BLaER1 treated with 17β-estradiol and CSF1 and Interleukin-3, amounts not matched to agents 10 nM and 100 nM (cell line): ENCODE results near the gene LMBR1L.
"Not testable (repeated sequence)": the region's sequence is repeated elsewhere in the genome, so short reads cannot be mapped to it uniquely, and the experiment has no call there.

Source experiments
- H3K27ac ChIP-seq, 11 experiments: shearing (Covaris generic); formaldehyde crosslinking; 2 replicates each; pipeline ENCODE4 v1.8.1; 2022
- H3K27me3 ChIP-seq, 11 experiments: shearing (Covaris generic); formaldehyde crosslinking; 2 replicates each; pipeline ENCODE4 v1.8.1; 2022
- H3K36me3 ChIP-seq, 11 experiments: shearing (Covaris generic); formaldehyde crosslinking; 2 replicates each; pipeline ENCODE4 v1.8.1; 2022
- H3K4me1 ChIP-seq, 10 experiments: shearing (Covaris generic); formaldehyde crosslinking; 2 replicates each; pipeline ENCODE4 v1.8.1; 2022
- H3K4me2 ChIP-seq, 11 experiments: shearing (Covaris generic); formaldehyde crosslinking; 2 replicates each; pipeline ENCODE4 v1.8.1; 2022
- H3K4me3 ChIP-seq, 10 experiments: shearing (Covaris generic); formaldehyde crosslinking; 2 replicates each; pipeline ENCODE4 v1.8.1; 2022
- H3K9ac ChIP-seq, 11 experiments: shearing (Covaris generic); formaldehyde crosslinking; 2 replicates each; pipeline ENCODE4 v1.8.1; 2022
- H3K9me3 ChIP-seq, 11 experiments: shearing (Covaris generic); formaldehyde crosslinking; replicated peaks in 1 of 11; 2 replicates each; pipeline ENCODE4 v1.8.1; 2022
- H4K20me1 ChIP-seq, 11 experiments: shearing (Covaris generic); formaldehyde crosslinking; 2 replicates each; pipeline ENCODE4 v1.8.1; 2022
- Cebpa-rat ChIP-seq, 11 experiments: shearing (Covaris generic); IDR thresholded peaks; 2 replicates each; pipeline ENCODE4 v1.8.1; 2022

Gene LMBR1L

DNA sequence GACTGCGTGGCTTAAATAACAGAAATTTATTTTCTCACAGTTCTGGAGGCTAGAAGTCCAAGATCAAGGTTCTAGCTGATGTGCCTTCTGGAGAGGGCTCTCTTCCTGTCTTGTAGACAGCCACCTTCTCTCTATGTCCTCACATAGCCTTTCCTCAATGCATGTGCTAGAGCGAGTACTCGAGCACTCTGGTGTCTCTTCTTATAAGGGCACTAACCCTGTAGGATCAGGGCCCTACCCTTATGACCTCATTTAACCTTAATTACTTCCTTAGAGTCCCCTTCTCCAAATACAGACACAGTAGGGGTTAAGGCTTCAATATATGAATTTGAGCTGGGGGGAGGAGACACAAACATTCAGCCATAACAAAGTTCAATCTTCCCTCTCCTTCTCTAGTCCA is 26.2 kb downstream of the LMBR1L start:
- no peaks in the 10 kb centered on the region for H3K36me3 ChIP-seq
- no peak overlapping the region for H3K27ac ChIP-seq
- no peak overlapping the region for H3K9ac ChIP-seq
- peaks cover 0 to 6% (median 0%) of the 10 kb centered on the region in 11 experiments; a peak in 3 of 22 replicates for H3K9me3 ChIP-seq
- no peak overlapping the region for H3K4me2 ChIP-seq
- no peak overlapping the region for H3K4me3 ChIP-seq
- H4K20me1 ChIP-seq, result peaks cover 0 to 11% (median 9%) of the 10 kb centered on the region in 11 experiments; a peak in 11 of 22 replicates
- H3K4me1 ChIP-seq, result peaks cover under 1 to 21% (median 15%) of the 10 kb centered on the region in 10 experiments; a peak in 16 of 20 replicates
- H3K27me3 ChIP-seq, result peaks cover 11 to 17% (median 12%) of the 10 kb centered on the region in 11 experiments
- no peak for TF ChIP-seq Cebpa-rat (IDR thresholded peaks at IDR 0.05)

DNA sequence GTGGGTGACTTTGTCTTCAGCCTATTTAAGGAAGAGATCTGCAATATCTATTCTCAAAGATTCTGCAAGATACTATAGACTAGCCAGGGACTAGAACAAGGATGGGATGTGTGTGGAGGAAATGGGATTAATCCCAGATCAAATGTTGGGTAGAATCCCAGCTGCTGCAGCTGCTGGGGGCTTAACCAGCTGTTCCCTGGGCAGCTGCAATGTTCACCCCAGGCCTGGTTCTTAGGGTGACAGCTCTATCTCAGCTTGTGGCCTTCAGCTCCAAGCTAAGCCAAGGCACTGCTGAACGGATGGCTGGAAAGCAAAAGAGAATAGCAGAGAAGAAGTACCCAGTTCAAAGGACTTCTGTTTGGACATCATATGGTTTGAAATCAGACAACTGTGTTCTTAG is 30.9 kb downstream of the LMBR1L start:
- Histone ChIP-seq H3K27me3 (no peaks in the 10 kb centered on the region), H3K9me3 (peaks cover 0 to 6% (median 0%) of the 10 kb centered on the region in 11 experiments; a peak in 3 of 22 replicates), H3K4me3 (no peak overlapping the region), H3K4me1 (no peaks in the 10 kb centered on the region), H3K36me3 (no peaks in the 10 kb centered on the region), H4K20me1 (no peaks in the 10 kb centered on the region), H3K4me2 (no peak overlapping the region), H3K27ac (no peak overlapping the region), H3K9ac (no peak overlapping the region)
- TF ChIP-seq Cebpa-rat (IDR thresholded peaks at IDR 0.05), result no peak

GRCh38 chr12:49070971-49071370 is 39.7 kb downstream of the LMBR1L start:
- no peak overlapping the region for H3K4me3 ChIP-seq
- H4K20me1 ChIP-seq, result no peaks in the 10 kb centered on the region

DNA sequence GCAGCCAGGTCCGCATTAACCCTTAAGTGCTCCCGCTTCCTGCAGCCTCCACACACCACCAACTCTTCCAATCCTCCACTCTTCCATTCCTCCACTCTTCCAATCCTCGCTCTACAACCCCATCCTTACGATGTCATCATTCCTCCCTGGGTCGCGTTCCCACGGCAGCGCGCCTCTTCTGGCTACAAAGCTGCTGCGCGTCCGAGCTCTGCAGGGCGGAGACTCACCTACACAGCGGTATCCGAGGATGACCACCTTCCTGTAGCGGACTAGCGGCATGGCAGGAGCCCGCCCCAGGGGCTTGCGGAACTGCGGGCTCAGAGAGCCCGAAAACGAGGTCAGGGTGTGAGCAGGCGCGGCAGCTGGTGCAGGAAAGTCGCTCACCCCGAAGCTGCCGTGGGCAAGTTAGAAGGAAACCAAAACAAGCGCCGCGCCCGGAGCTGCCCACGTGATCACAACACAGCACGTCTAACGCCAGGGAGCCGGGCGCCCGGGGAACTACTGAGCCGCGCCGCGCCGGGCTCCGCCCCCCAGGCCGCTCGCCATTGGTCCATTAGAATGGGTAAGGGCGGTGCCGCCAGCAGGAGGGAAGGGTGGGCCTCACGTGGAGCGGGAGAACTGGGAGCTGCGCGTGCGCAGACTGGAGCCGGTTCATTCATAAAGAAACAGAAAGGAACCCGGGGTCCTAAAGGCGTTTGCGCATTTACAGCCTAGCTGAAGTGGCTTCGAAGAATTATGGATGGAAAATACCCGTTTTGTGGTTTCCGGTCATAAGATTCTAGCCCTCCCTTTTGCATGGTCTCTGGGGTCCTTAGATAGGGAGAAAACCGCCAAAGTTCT is 40.9 kb downstream of the LMBR1L start, which contains the start of gene RHEBL1:
TSS of gene RHEBL1 (minus strand) at position 473 of the 840 bp plus-strand sequence. CDS start at position 279, 194 bp downstream.
- no peaks in the 10 kb centered on the region for H3K27me3 ChIP-seq
- no peak for TF ChIP-seq Cebpa-rat (IDR thresholded peaks at IDR 0.05)
- H3K4me1 ChIP-seq, result peaks cover 12 to 22% (median 18%) of the 10 kb centered on the region in 10 experiments
- H3K4me2 ChIP-seq, result peak within 1 kb of the TSS; percentile 87 to 98 (median 94)
- no peaks in the 10 kb centered on the region for H3K9me3 ChIP-seq
- H3K27ac ChIP-seq, result peak within 1 kb of the TSS; percentile 10 to 76 (median 58); a peak in 17 of 22 replicates
- peak within 1 kb of the TSS; percentile 65 to 87 (median 76) for H3K4me3 ChIP-seq
- peaks cover 0 to 4% (median 0%) of the 10 kb centered on the region in 11 experiments; a peak in 1 of 22 replicates for H3K36me3 ChIP-seq
- no peaks in the 10 kb centered on the region for H4K20me1 ChIP-seq
- H3K9ac ChIP-seq, result peak within 1 kb of the TSS; percentile 62 to 81 (median 76)

More at GRCh38 chr12:49070971-49071370, 39.7 kb downstream of the LMBR1L start:
- TF ChIP-seq Cebpa-rat (IDR thresholded peaks at IDR 0.05), result no peak
- no peak overlapping the region; a peak in 1 of 22 replicates for H3K9ac ChIP-seq
- no peaks in the 10 kb centered on the region for H3K27me3 ChIP-seq
- H3K36me3 ChIP-seq, result no peaks in the 10 kb centered on the region
- H3K4me1 ChIP-seq, result peaks cover 12 to 22% (median 18%) of the 10 kb centered on the region in 10 experiments
- H3K27ac ChIP-seq, result peak overlapping the region in 1 of 11 experiments; percentile 66; a peak in 1 of 22 replicates
- H3K4me2 ChIP-seq, result peak overlapping the region in 8 of 11 experiments; percentile 52 to 89 (median 78); a peak in 10 of 22 replicates
- H3K9me3 ChIP-seq, result no peaks in the 10 kb centered on the region

- H3K4me2 ChIP-seq, result peak overlapping the region; percentile 87 to 98 (median 94)
- no peaks in the 10 kb centered on the region for H4K20me1 ChIP-seq
- peaks cover 12 to 24% (median 18%) of the 10 kb centered on the region in 10 experiments for H3K4me1 ChIP-seq
- peak overlapping the region; percentile 65 to 87 (median 76) for H3K4me3 ChIP-seq
- no peak for TF ChIP-seq Cebpa-rat (IDR thresholded peaks at IDR 0.05)
- peak overlapping the region in 10 of 11 experiments; percentile 5 to 66 (median 50); a peak in 17 of 22 replicates for H3K27ac ChIP-seq
- H3K36me3 ChIP-seq, result peaks cover 0 to 6% (median 0%) of the 10 kb centered on the region in 11 experiments; a peak in 1 of 22 replicates
- H3K27me3 ChIP-seq, result no peaks in the 10 kb centered on the region
- H3K9me3 ChIP-seq, result no peaks in the 10 kb centered on the region
- H3K9ac ChIP-seq, result peak overlapping the region; percentile 62 to 81 (median 76)
Observed at GRCh38 chr12:49068879-49069506, 41.7 kb downstream of the LMBR1L start.

- Histone ChIP-seq H3K9ac (peak overlapping the region in 1 of 11 experiments; percentile 3; a peak in 2 of 22 replicates), H3K36me3 (peaks cover 0 to 6% (median 0%) of the 10 kb centered on the region in 11 experiments; a peak in 1 of 22 replicates), H3K27ac (no peak overlapping the region), H4K20me1 (no peaks in the 10 kb centered on the region), H3K9me3 (no peaks in the 10 kb centered on the region), H3K27me3 (no peaks in the 10 kb centered on the region), H3K4me2 (no peak overlapping the region), H3K4me1 (peaks cover 20 to 36% (median 29%) of the 10 kb centered on the region in 10 experiments), H3K4me3 (no peak overlapping the region)
- no peak for TF ChIP-seq Cebpa-rat (IDR thresholded peaks at IDR 0.05)
Observed at GRCh38 chr12:49066120-49066519, 44.5 kb downstream of the LMBR1L start.

- Histone ChIP-seq H3K9ac (peak overlapping the region in 1 of 11 experiments; percentile 5; a peak in 1 of 22 replicates), H3K9me3 (no peaks in the 10 kb centered on the region), H3K36me3 (peaks cover 0 to 6% (median 0%) of the 10 kb centered on the region in 11 experiments; a peak in 1 of 22 replicates), H3K27me3 (no peaks in the 10 kb centered on the region), H4K20me1 (peaks cover 0 to 3% (median under 1%) of the 10 kb centered on the region in 11 experiments; a peak in 6 of 22 replicates), H3K4me2 (no peak overlapping the region), H3K4me3 (no peak overlapping the region), H3K4me1 (peaks cover 14 to 31% (median 20%) of the 10 kb centered on the region in 10 experiments), H3K27ac (no peak overlapping the region)
- no peak for TF ChIP-seq Cebpa-rat (IDR thresholded peaks at IDR 0.05)
Observed at GRCh38 chr12:49064767-49065152, 45.9 kb downstream of the LMBR1L start.

DNA sequence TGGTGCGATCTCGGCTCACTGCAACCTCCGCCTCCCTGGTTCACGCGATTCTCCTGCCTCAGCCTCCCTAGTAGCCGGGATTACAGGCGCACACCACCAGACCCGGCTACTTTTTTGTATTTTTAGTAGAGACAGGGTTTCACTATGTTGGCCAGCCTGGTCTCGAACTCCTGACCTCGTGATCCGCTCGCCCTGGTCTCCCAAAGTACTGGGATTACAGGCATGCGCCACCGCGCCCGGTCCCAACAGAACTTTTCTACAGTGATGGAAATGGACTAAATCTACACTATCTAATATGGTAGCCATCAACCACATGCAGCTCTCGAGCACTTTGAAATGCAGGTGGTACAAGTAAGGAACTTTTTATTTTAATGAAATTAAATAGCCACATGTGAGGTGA is 48.7 kb downstream of the LMBR1L start:
- peak overlapping the region in 6 of 11 experiments; percentile 99 to 100 (median 99); a peak in 9 of 22 replicates for H3K9ac ChIP-seq
- H3K36me3 ChIP-seq, H3K27ac ChIP-seq, H3K27me3 ChIP-seq, H3K9me3 ChIP-seq: not testable (repeated sequence)
- H3K4me2 ChIP-seq, result peak overlapping the region; percentile 87 to 99 (median 95); a peak in 21 of 22 replicates
- peak overlapping the region in 4 of 10 experiments; percentile 91 to 100 (median 98); a peak in 5 of 20 replicates for H3K4me3 ChIP-seq
- H4K20me1 ChIP-seq, result peaks cover 19 to 32% (median 29%) of the 10 kb centered on the region in 11 experiments; a peak in 20 of 22 replicates
- peaks cover 15 to 30% (median 20%) of the 10 kb centered on the region in 10 experiments for H3K4me1 ChIP-seq
